ENCODE data around the gene RUNX2.

The RUNX2 gene

GRCh38 chr6:45496085-45496433 is 167.9 kb downstream of the RUNX2 start:
- no peaks in the 10 kb centered on the region for H3K27me3 Mint-ChIP-seq
- peaks cover 90% of the 10 kb centered on the region for H3K36me3 Mint-ChIP-seq (ENCODE audit: low read depth)
- H3K4me1 Mint-ChIP-seq (ENCODE audit: low read depth): peaks cover 58% of the 10 kb centered on the region
- H3K9me3 Mint-ChIP-seq: no peaks in the 10 kb centered on the region
- H3K27ac Mint-ChIP-seq: peak overlapping the region; percentile 66
- DNase-seq: no peak
- H3K4me3 Mint-ChIP-seq: no peak overlapping the region

GRCh38 chr6:45498591-45498990 is 170.5 kb downstream of the RUNX2 start:
- DNase-seq: no peak
- Mint-ChIP-seq H3K27ac (peak overlapping the region; percentile 22), H3K4me1 (ENCODE audit: low read depth) (peaks cover 47% of the 10 kb centered on the region), H3K36me3 (ENCODE audit: low read depth) (peaks cover 93% of the 10 kb centered on the region), H3K4me3 (no peak overlapping the region), H3K9me3 (no peaks in the 10 kb centered on the region), H3K27me3 (no peaks in the 10 kb centered on the region)

GRCh38 chr6:45500924-45501816 is 173.0 kb downstream of the RUNX2 start:
- H3K36me3 Mint-ChIP-seq (ENCODE audit: low read depth): peaks cover 89% of the 10 kb centered on the region
- H3K9me3 Mint-ChIP-seq: no peaks in the 10 kb centered on the region
- H3K4me1 Mint-ChIP-seq (ENCODE audit: low read depth): peaks cover 37% of the 10 kb centered on the region
- H3K4me3 Mint-ChIP-seq: no peak overlapping the region
- H3K27me3 Mint-ChIP-seq: no peaks in the 10 kb centered on the region
- H3K27ac Mint-ChIP-seq: no peak overlapping the region
- DNase-seq: no peak

GRCh38 chr6:45502456-45502855 is 174.3 kb downstream of the RUNX2 start:
- H3K4me3 Mint-ChIP-seq: no peak overlapping the region
- H3K27me3 Mint-ChIP-seq: no peaks in the 10 kb centered on the region
- peaks cover 88% of the 10 kb centered on the region for H3K36me3 Mint-ChIP-seq (ENCODE audit: low read depth)
- no peak for DNase-seq
- H3K4me1 Mint-ChIP-seq (ENCODE audit: low read depth): peaks cover 34% of the 10 kb centered on the region
- H3K27ac Mint-ChIP-seq: peak overlapping the region; percentile 19
- no peaks in the 10 kb centered on the region for H3K9me3 Mint-ChIP-seq

- Mint-ChIP-seq H3K4me3 (no peak overlapping the region), H3K9me3 (no peaks in the 10 kb centered on the region), H3K36me3 (ENCODE audit: low read depth) (peaks cover 85% of the 10 kb centered on the region), H3K27me3 (no peaks in the 10 kb centered on the region), H3K4me1 (ENCODE audit: low read depth) (peaks cover 32% of the 10 kb centered on the region), H3K27ac (no peak overlapping the region)
- no peak for DNase-seq
These were observed 176.8 kb downstream of the RUNX2 start for GRCh38 chr6:45504947-45505346.

- no peak overlapping the region for H3K4me3 Mint-ChIP-seq
- H3K9me3 Mint-ChIP-seq: no peaks in the 10 kb centered on the region
- H3K27ac Mint-ChIP-seq: no peak overlapping the region
- H3K27me3 Mint-ChIP-seq: no peaks in the 10 kb centered on the region
- no peak for DNase-seq
- H3K36me3 Mint-ChIP-seq (ENCODE audit: low read depth): peaks cover 84% of the 10 kb centered on the region
- peaks cover 32% of the 10 kb centered on the region for H3K4me1 Mint-ChIP-seq (ENCODE audit: low read depth)
These were observed 177.3 kb downstream of the RUNX2 start for GRCh38 chr6:45505470-45505869.

- no peak for DNase-seq
- H3K4me3 Mint-ChIP-seq: no peak overlapping the region
- no peaks in the 10 kb centered on the region for H3K27me3 Mint-ChIP-seq
- no peak overlapping the region for H3K27ac Mint-ChIP-seq
- peaks cover 80% of the 10 kb centered on the region for H3K36me3 Mint-ChIP-seq (ENCODE audit: low read depth)
- H3K9me3 Mint-ChIP-seq: no peaks in the 10 kb centered on the region
- peaks cover 32% of the 10 kb centered on the region for H3K4me1 Mint-ChIP-seq (ENCODE audit: low read depth)
These were observed 179.1 kb downstream of the RUNX2 start for GRCh38 chr6:45507186-45507585.

- Mint-ChIP-seq H3K4me1 (ENCODE audit: low read depth) (peaks cover 32% of the 10 kb centered on the region), H3K4me3 (no peak overlapping the region), H3K27ac (no peak overlapping the region), H3K9me3 (no peaks in the 10 kb centered on the region), H3K27me3 (no peaks in the 10 kb centered on the region), H3K36me3 (ENCODE audit: low read depth) (peaks cover 82% of the 10 kb centered on the region)
- DNase-seq: no peak
These were observed 181.3 kb downstream of the RUNX2 start for GRCh38 chr6:45509426-45509825.

GRCh38 chr6:45512717-45513116 is 184.6 kb downstream of the RUNX2 start:
- Mint-ChIP-seq H3K27ac (no peak overlapping the region), H3K27me3 (no peaks in the 10 kb centered on the region), H3K4me3 (no peak overlapping the region), H3K9me3 (no peaks in the 10 kb centered on the region), H3K36me3 (ENCODE audit: low read depth) (peaks cover 83% of the 10 kb centered on the region), H3K4me1 (ENCODE audit: low read depth) (peaks cover 9% of the 10 kb centered on the region)
- DNase-seq: no peak

- no peak for DNase-seq
- Mint-ChIP-seq H3K27me3 (no peaks in the 10 kb centered on the region), H3K27ac (no peak overlapping the region), H3K4me1 (ENCODE audit: low read depth) (peaks cover 12% of the 10 kb centered on the region), H3K4me3 (no peak overlapping the region), H3K9me3 (no peaks in the 10 kb centered on the region), H3K36me3 (ENCODE audit: low read depth) (peaks cover 85% of the 10 kb centered on the region)
These were observed 185.1 kb downstream of the RUNX2 start for GRCh38 chr6:45513213-45513618.

GRCh38 chr6:45513843-45514242 is 185.7 kb downstream of the RUNX2 start:
- H3K9me3 Mint-ChIP-seq: no peaks in the 10 kb centered on the region
- no peaks in the 10 kb centered on the region for H3K27me3 Mint-ChIP-seq
- H3K4me3 Mint-ChIP-seq: no peak overlapping the region
- H3K36me3 Mint-ChIP-seq (ENCODE audit: low read depth): peaks cover 88% of the 10 kb centered on the region
- no peak for DNase-seq
- no peak overlapping the region for H3K27ac Mint-ChIP-seq
- H3K4me1 Mint-ChIP-seq (ENCODE audit: low read depth): peaks cover 18% of the 10 kb centered on the region

GRCh38 chr6:45514454-45515230 is 186.5 kb downstream of the RUNX2 start:
- DNase-seq: no peak
- no peak overlapping the region for H3K4me3 Mint-ChIP-seq
- peaks cover 17% of the 10 kb centered on the region for H3K4me1 Mint-ChIP-seq (ENCODE audit: low read depth)
- peaks cover 88% of the 10 kb centered on the region for H3K36me3 Mint-ChIP-seq (ENCODE audit: low read depth)
- no peak overlapping the region for H3K27ac Mint-ChIP-seq
- no peaks in the 10 kb centered on the region for H3K9me3 Mint-ChIP-seq
- H3K27me3 Mint-ChIP-seq: no peaks in the 10 kb centered on the region

- H3K27ac Mint-ChIP-seq: no peak overlapping the region
- H3K4me3 Mint-ChIP-seq: no peak overlapping the region
- H3K36me3 Mint-ChIP-seq (ENCODE audit: low read depth): peaks cover 85% of the 10 kb centered on the region
- no peaks in the 10 kb centered on the region for H3K9me3 Mint-ChIP-seq
- H3K4me1 Mint-ChIP-seq (ENCODE audit: low read depth): peaks cover 26% of the 10 kb centered on the region
- no peak for DNase-seq
- no peaks in the 10 kb centered on the region for H3K27me3 Mint-ChIP-seq
These were observed 190.0 kb downstream of the RUNX2 start for GRCh38 chr6:45518013-45518720.

GRCh38 chr6:45521226-45521625 is 193.1 kb downstream of the RUNX2 start:
- Mint-ChIP-seq H3K4me3 (no peak overlapping the region), H3K36me3 (ENCODE audit: low read depth) (peaks cover 79% of the 10 kb centered on the region), H3K4me1 (ENCODE audit: low read depth) (peaks cover 27% of the 10 kb centered on the region)

More at GRCh38 chr6:45521226-45521625, 193.1 kb downstream of the RUNX2 start:
- Mint-ChIP-seq H3K9me3 (no peaks in the 10 kb centered on the region), H3K27me3 (no peaks in the 10 kb centered on the region), H3K27ac (no peak overlapping the region)
- no peak for DNase-seq
